Liver (tissue), 3 donors: ENCODE measurements around the gene COG2.

Source experiments
- RAD21 ChIP-seq, 2 donors: IDR thresholded peaks; 2 replicates each; pipeline ENCODE4 v1.6.1; 2016; ENCODE audit warnings: antibody characterized with exemption in 2 of 2, mild to moderate bottlenecking in 2 of 2
- TF ChIP-seq, protein P1 (sequence below): fragments of 150-350 bp; IDR thresholded peaks from 2 replicates; pipeline ENCODE4 v1.5.1; 2017; ENCODE audit warnings: improper control_type of control experiment, low read depth, low read length; ENCODE audit not compliant: missing input control
- donor health status: healthy.
- donor health status: healthy.

DNA sequence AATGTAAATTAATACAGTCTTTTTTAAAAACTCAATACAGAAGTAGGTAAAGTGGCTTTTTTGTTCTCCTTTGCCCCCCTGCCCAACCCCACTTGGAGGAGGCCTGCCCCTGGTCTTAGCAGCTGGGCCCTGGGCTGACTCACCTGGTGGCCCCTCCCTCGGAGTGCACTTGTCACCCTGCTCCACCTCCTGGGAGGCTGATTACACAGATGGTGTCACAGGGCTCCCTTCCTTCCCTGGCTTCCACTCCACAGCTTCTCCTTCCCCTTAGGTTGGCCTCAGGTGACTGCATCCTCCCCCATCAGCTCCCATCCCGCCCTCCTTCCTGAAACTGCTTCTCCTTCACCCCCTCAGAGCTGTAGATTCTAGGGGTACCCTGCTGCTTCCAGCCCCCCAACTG is 93.2 kb downstream of the COG2 start:
- TF ChIP-seq RAD21 (IDR thresholded peaks at IDR 0.05) = no peak
- TF ChIP-seq, protein P1, sequence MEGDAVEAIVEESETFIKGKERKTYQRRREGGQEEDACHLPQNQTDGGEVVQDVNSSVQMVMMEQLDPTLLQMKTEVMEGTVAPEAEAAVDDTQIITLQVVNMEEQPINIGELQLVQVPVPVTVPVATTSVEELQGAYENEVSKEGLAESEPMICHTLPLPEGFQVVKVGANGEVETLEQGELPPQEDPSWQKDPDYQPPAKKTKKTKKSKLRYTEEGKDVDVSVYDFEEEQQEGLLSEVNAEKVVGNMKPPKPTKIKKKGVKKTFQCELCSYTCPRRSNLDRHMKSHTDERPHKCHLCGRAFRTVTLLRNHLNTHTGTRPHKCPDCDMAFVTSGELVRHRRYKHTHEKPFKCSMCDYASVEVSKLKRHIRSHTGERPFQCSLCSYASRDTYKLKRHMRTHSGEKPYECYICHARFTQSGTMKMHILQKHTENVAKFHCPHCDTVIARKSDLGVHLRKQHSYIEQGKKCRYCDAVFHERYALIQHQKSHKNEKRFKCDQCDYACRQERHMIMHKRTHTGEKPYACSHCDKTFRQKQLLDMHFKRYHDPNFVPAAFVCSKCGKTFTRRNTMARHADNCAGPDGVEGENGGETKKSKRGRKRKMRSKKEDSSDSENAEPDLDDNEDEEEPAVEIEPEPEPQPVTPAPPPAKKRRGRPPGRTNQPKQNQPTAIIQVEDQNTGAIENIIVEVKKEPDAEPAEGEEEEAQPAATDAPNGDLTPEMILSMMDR = no peak
